Measurements from ENCODE around the gene MCIDAS. TPM values are rescaled to one million over a fixed set of nuclear protein-coding genes. Genes with fewer than 3 reads are reported as not detected.

Gene MCIDAS
- polyA plus RNA-seq, 1 donor (not counting 4 experiments of a cell fraction or from before 2014, with no cell fraction given): 0.03 TPM

DNA sequence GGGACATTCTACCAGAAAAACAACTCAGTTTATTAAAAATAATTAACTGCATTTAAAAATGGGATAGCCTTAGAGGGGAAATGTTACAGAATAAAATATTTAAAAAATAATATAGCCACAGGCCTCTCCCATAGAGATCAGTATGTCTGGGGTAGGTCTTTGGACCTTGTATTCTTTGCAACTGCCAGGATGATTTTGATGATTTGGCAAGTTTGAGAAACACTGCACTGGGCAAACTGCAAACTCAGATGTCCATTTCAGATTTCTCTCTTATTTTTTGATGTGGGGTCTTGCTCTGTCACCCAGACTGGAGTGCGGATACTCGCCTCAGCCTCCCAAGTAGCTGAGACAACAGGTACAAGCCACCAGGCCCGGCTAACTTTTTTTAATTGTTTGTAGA, 31.2 kb upstream of the MCIDAS start:
- Histone ChIP-seq H3K36me3 (ENCODE audit: control insufficient read depth in 2 of 2, extremely low read depth in 1 of 2, insufficient read depth in 2 of 2, low read length in 2 of 2) (peaks cover 3 to 9% of the 10 kb centered on the region in 2 experiments), H3K9me1 (ENCODE audit: control insufficient read depth, extremely low read depth, insufficient read depth, low read length) (no peaks in the 10 kb centered on the region), H3K27me3 (ENCODE audit: control insufficient read depth, extremely low read depth, insufficient read depth, low read length) (no peaks in the 10 kb centered on the region), H3K4me1 (ENCODE audit: control insufficient read depth, extremely low read depth, insufficient read depth, low read length) (no peaks in the 10 kb centered on the region), H3K4me3 (ENCODE audit: control insufficient read depth in 2 of 3, extremely low read depth in 1 of 3, insufficient read depth in 2 of 3, low read depth in 1 of 3, low read length in 3 of 3) (no peak overlapping the region), H3K9me3 (ENCODE audit: control insufficient read depth, low read depth, low read length) (no peaks in the 10 kb centered on the region), H3K9ac (ENCODE audit: control insufficient read depth, extremely low read depth, insufficient read depth, low read length) (no peak overlapping the region), H4K20me1 (ENCODE audit: control insufficient read depth, extremely low read depth, insufficient read depth, low read length) (no peaks in the 10 kb centered on the region), H3K79me2 (ENCODE audit: control insufficient read depth, insufficient read depth, low read length) (no peaks in the 10 kb centered on the region), H3K27ac (ENCODE audit: control insufficient read depth, insufficient read depth, low read length) (no peak overlapping the region), H2AFZ (ENCODE audit: control insufficient read depth, low read length) (no peak overlapping the region), H3K4me2 (ENCODE audit: control insufficient read depth, extremely low read depth, insufficient read depth, low read depth, low read length) (no peak overlapping the region)
- DNase-seq (ENCODE audit: low read depth, low spot score) (no peak), FAIRE-seq (no peak)
- TF ChIP-seq EZH2 (IDR thresholded peaks at IDR 0.05; ENCODE audit: low read length): no peak
- TF ChIP-seq, protein P1, sequence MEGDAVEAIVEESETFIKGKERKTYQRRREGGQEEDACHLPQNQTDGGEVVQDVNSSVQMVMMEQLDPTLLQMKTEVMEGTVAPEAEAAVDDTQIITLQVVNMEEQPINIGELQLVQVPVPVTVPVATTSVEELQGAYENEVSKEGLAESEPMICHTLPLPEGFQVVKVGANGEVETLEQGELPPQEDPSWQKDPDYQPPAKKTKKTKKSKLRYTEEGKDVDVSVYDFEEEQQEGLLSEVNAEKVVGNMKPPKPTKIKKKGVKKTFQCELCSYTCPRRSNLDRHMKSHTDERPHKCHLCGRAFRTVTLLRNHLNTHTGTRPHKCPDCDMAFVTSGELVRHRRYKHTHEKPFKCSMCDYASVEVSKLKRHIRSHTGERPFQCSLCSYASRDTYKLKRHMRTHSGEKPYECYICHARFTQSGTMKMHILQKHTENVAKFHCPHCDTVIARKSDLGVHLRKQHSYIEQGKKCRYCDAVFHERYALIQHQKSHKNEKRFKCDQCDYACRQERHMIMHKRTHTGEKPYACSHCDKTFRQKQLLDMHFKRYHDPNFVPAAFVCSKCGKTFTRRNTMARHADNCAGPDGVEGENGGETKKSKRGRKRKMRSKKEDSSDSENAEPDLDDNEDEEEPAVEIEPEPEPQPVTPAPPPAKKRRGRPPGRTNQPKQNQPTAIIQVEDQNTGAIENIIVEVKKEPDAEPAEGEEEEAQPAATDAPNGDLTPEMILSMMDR (optimal IDR thresholded peaks at IDR 0.05 in 1 of 3, IDR thresholded peaks at IDR 0.05 in 1 of 3, conservative IDR thresholded peaks at IDR 0.05 in 1 of 3; ENCODE audit: extremely low read depth in 1 of 3, insufficient read depth in 2 of 3, low read length in 3 of 3): no peak
- dilution Hi-C loops (cut with MboI; ENCODE audit: extremely low pct_ligation_motif_present, low sequenced_read_pairs): no loop called here

DNA sequence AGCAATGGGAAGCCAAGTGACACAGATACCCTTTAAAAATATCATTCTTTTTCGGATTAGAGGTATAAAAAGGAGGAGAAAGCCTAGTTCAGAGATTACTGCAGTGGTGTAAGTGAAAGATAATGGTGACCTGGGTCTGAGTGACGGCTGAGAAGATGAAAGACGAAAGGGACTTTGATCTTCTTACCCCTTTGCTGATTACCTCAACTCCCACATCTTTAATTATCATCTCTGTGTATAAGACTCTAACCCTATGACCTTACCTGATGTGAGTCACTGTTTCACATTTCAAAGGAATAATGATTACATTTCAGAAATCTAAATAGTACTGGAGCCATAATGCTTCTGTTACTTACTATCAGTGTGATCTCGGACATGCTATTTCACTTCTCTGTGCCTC, 27.7 kb upstream of the MCIDAS start:
- Histone ChIP-seq H3K4me1 (ENCODE audit: control insufficient read depth, extremely low read depth, insufficient read depth, low read length) (no peaks in the 10 kb centered on the region), H3K79me2 (ENCODE audit: control insufficient read depth, insufficient read depth, low read length) (no peaks in the 10 kb centered on the region), H3K9me3 (ENCODE audit: control insufficient read depth, low read depth, low read length) (no peaks in the 10 kb centered on the region), H3K4me2 (ENCODE audit: control insufficient read depth, extremely low read depth, insufficient read depth, low read depth, low read length) (no peak overlapping the region), H4K20me1 (ENCODE audit: control insufficient read depth, extremely low read depth, insufficient read depth, low read length) (no peaks in the 10 kb centered on the region), H3K9ac (ENCODE audit: control insufficient read depth, extremely low read depth, insufficient read depth, low read length) (no peak overlapping the region), H3K27ac (ENCODE audit: control insufficient read depth, insufficient read depth, low read length) (no peak overlapping the region), H3K36me3 (ENCODE audit: control insufficient read depth in 2 of 2, extremely low read depth in 1 of 2, insufficient read depth in 2 of 2, low read length in 2 of 2) (peaks cover 3 to 4% of the 10 kb centered on the region in 2 experiments), H3K4me3 (ENCODE audit: control insufficient read depth in 2 of 3, extremely low read depth in 1 of 3, insufficient read depth in 2 of 3, low read depth in 1 of 3, low read length in 3 of 3) (no peak overlapping the region), H3K9me1 (ENCODE audit: control insufficient read depth, extremely low read depth, insufficient read depth, low read length) (no peaks in the 10 kb centered on the region), H3K27me3 (ENCODE audit: control insufficient read depth, extremely low read depth, insufficient read depth, low read length) (no peaks in the 10 kb centered on the region), H2AFZ (ENCODE audit: control insufficient read depth, low read length) (no peak overlapping the region)
- DNase-seq (ENCODE audit: low read depth, low spot score) (no peak), FAIRE-seq (no peak)
- TF ChIP-seq EZH2 (IDR thresholded peaks at IDR 0.05; ENCODE audit: low read length): no peak
- dilution Hi-C loops (cut with MboI; ENCODE audit: extremely low pct_ligation_motif_present, low sequenced_read_pairs): no loop called here

DNA sequence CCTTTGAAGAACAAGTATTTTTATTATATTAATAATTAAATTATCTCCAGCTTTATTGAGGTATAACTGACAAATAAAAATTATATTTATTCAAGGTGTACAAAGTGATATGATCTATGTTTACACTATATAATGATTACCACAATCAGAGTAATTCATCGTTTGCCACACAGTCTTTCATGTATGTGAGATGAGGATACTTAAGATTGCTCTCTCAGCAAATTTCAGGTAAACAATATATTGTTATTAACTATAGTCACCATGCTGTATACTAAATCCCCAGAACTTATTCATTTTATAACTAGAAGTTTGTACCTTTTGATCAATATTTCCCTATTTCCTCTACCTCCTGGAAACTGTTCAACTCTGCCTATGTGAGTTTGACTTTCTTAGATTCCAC, 22.9 kb upstream of the MCIDAS start:
- Histone ChIP-seq H2AFZ (ENCODE audit: control insufficient read depth, low read length) (no peak overlapping the region), H3K27me3 (ENCODE audit: control insufficient read depth, extremely low read depth, insufficient read depth, low read length) (no peaks in the 10 kb centered on the region), H3K4me1 (ENCODE audit: control insufficient read depth, extremely low read depth, insufficient read depth, low read length) (no peaks in the 10 kb centered on the region), H3K36me3 (ENCODE audit: control insufficient read depth in 2 of 2, extremely low read depth in 1 of 2, insufficient read depth in 2 of 2, low read length in 2 of 2) (no peaks in the 10 kb centered on the region), H3K4me2 (ENCODE audit: control insufficient read depth, extremely low read depth, insufficient read depth, low read depth, low read length) (no peak overlapping the region), H3K79me2 (ENCODE audit: control insufficient read depth, insufficient read depth, low read length) (no peaks in the 10 kb centered on the region), H3K4me3 (ENCODE audit: control insufficient read depth in 2 of 3, extremely low read depth in 1 of 3, insufficient read depth in 2 of 3, low read depth in 1 of 3, low read length in 3 of 3) (no peak overlapping the region), H3K9me1 (ENCODE audit: control insufficient read depth, extremely low read depth, insufficient read depth, low read length) (no peaks in the 10 kb centered on the region), H3K27ac (ENCODE audit: control insufficient read depth, insufficient read depth, low read length) (no peak overlapping the region), H3K9me3 (ENCODE audit: control insufficient read depth, low read depth, low read length) (no peaks in the 10 kb centered on the region), H3K9ac (ENCODE audit: control insufficient read depth, extremely low read depth, insufficient read depth, low read length) (no peak overlapping the region), H4K20me1 (ENCODE audit: control insufficient read depth, extremely low read depth, insufficient read depth, low read length) (no peaks in the 10 kb centered on the region)
- DNase-seq (ENCODE audit: low read depth, low spot score): no peak
- no peak for FAIRE-seq
- TF ChIP-seq, protein P1 (optimal IDR thresholded peaks at IDR 0.05 in 1 of 3, IDR thresholded peaks at IDR 0.05 in 1 of 3, conservative IDR thresholded peaks at IDR 0.05 in 1 of 3; ENCODE audit: extremely low read depth in 1 of 3, insufficient read depth in 2 of 3, low read length in 3 of 3): no peak
- no peak for TF ChIP-seq EZH2 (IDR thresholded peaks at IDR 0.05; ENCODE audit: low read length)
- dilution Hi-C loops (cut with MboI; ENCODE audit: extremely low pct_ligation_motif_present, low sequenced_read_pairs): no loop called here

All from keratinocyte (primary cell).